Measurements from ENCODE around the gene MUC5B.
"Not testable (repeated sequence)": the region's sequence is repeated elsewhere in the genome, so short reads cannot be mapped to it uniquely, and the experiment has no call there.

The MUC5B gene

DNA sequence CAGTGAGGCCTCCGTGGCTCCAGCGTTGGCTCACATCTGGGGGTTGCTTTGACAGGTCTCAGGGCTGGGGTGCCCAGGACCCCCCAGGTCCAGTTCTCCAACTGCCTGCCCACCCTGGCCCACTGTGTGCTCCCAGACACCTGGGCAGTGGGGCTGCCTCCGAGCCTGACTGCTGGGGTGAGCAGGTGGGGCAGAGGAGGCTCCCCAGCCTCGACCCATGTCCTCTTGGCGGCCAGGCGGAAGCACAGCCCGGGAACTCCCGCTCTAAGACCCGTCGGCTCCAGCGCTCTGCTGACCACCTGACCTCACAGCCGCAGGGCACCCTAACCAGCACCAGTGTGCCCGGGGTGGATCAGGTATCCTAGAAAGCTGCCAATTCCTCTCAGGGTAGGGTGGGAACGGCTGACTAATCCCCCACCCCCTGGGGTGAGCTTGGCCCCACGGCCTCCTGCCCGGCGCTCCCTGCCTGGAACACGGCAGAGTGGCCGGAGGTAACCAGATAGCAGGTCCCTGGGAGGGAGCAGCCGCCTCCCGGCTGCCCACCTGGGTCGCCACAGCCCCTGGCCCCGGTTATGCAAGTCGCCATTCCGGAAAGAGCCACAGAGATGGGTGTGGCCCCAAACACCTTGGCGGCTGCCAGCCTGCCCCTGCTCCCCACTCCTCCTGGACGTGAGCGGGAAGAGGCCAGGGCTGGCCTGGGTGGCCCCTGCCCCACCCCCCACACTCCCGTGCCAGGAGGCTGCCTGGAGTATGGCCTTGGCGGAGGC is 19.2 kb upstream of the MUC5B start:
- DNase-seq (ENCODE audit: low spot score) = no peak

GRCh38 chr11:1204381-1205101 is 18.3 kb upstream of the MUC5B start:
- DNase-seq (ENCODE audit: low spot score) = no peak

GRCh38 chr11:1205121-1205986 is 17.5 kb upstream of the MUC5B start:
- DNase-seq (ENCODE audit: low spot score) = no peak

DNA sequence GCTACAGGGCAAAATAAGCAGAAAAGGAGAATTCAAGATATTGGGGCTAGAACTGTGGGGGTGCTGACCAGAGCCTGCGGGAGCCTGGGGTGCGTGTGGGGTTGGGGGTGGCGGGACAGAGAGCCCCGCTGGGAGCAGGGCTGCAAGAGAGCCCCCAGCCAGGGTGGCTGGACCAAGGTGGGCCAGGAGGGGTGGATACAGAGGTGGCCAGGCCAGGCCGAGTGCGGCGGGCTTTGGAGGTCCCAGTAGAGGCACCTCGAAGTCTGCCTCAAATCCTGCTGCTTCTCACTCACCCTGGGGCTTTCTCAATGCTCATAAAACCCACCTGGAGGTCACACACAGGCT is 16.9 kb upstream of the MUC5B start:
- no peak for DNase-seq (ENCODE audit: low spot score)

GRCh38 chr11:1206391-1207271 is 16.2 kb upstream of the MUC5B start:
- no peak for DNase-seq (ENCODE audit: low spot score)

- no peak for DNase-seq (ENCODE audit: low spot score)
These were observed 15.3 kb upstream of the MUC5B start for GRCh38 chr11:1207401-1208143.

- DNase-seq (ENCODE audit: low spot score) = no peak
These were observed 14.8 kb upstream of the MUC5B start for GRCh38 chr11:1208144-1208393.

DNA sequence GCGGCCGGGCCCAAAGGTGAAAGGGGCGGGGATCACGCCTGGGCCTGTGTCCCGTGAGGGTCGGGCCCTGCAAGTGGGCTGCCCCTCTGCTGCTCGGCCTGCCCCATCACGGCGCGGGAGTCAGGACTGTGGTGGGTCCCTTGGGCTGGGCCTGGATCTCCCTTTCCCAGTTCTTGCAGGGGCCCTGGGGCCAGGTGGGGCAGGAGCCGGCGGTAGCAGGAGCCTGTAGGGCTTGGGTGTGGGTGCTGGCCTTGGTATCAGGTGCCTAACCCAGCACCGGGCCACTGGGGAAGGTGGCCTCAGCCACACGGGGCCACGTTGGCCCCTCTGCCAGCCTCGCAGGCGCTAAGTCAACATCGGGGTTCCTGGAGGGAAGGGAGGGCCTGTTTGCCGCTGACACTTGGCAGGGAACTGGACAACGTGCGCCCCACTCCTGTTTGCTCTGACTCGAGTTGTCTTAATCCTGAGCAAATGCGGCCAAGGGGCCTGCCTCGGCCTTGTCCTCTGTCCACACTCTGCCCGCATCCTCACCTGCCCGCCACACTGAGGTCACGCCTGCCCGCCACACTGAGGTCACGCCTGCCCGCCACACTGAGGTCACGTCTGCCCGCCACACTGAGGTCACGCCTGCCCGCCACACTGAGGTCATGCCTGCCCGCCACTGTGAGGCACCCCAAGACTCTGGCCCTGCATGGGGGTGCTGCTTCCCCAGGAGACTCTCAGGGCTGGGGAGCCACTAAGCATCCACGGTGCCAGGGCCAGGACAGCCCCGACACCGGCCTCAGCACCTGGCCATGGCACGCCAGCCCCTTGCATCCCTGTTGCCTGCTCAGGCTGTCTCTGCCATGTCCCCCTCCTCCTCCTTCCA is 14.2 kb upstream of the MUC5B start:
- DNase-seq (ENCODE audit: low spot score) = no peak

- no peak for DNase-seq (ENCODE audit: low spot score)
These were observed 13.4 kb upstream of the MUC5B start for GRCh38 chr11:1209371-1210057.

DNA sequence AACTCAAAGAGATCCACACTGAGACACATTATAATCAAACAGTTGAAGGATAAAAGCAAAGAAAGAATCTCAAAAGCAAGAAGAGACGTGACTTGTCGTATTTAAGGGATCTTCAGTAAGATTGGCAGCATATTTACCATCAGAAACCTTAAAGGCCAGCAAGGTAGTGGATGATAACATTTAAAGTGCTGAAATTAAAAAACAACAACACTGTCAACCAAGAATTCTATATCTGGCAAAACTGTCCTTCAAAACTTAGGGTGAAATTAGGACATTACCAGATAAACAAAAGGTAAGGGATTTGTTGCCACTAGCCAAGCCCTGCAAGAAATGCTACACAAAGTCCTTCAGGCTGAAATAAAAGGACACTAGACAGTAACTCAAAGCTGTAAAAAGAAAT is 11.0 kb upstream of the MUC5B start:
- no peak for DNase-seq (ENCODE audit: low spot score)

DNA sequence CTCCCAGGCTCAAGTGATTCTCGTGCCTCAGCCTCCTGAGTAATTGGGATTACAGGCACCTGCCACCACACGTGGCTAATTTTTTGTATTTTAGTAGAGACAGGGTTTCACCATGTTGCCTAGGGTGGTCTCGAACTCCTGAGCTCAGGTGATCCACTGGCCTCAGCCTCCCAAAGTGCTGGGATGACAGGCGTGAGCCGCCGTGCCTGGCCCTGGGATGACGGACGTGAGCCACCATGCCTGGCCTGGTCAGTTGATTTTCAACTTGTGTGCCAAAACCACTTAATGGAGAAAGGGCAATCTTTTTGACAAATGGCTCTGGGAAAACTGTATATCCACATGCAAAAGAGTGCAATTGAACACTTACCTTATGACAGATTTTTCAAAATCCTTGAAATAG is 7.0 kb upstream of the MUC5B start:
- not testable (repeated sequence) for DNase-seq (ENCODE audit: low spot score)

- DNase-seq (ENCODE audit: low spot score) = no peak
These were observed 5.7 kb upstream of the MUC5B start for GRCh38 chr11:1217151-1217550.

- no peak for DNase-seq (ENCODE audit: low spot score)
These were observed 4.5 kb upstream of the MUC5B start for GRCh38 chr11:1218256-1218787.

- no peak for DNase-seq (ENCODE audit: low spot score)
These were observed 3.9 kb upstream of the MUC5B start for GRCh38 chr11:1218788-1219445.

DNA sequence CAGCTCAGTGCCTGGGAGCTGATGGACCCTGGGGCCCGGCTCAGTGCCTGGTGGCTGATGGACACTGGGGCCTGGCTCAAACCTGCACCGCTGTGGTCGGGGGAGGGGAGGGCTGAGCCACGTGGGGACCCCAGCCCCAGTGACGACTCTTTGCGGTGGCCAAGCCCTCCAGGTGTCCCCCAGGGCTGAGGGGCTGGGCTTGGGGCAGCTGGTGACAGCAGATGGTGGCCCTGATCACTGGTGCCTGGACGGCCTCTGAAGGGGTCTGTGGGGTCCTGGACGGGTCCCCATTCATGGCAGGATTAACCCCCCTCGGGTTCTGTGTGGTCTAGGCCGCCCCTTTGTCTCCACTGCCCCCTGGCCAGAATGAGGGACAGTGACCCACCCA is 3.4 kb upstream of the MUC5B start:
- DNase-seq (ENCODE audit: low spot score) = no peak

DNA sequence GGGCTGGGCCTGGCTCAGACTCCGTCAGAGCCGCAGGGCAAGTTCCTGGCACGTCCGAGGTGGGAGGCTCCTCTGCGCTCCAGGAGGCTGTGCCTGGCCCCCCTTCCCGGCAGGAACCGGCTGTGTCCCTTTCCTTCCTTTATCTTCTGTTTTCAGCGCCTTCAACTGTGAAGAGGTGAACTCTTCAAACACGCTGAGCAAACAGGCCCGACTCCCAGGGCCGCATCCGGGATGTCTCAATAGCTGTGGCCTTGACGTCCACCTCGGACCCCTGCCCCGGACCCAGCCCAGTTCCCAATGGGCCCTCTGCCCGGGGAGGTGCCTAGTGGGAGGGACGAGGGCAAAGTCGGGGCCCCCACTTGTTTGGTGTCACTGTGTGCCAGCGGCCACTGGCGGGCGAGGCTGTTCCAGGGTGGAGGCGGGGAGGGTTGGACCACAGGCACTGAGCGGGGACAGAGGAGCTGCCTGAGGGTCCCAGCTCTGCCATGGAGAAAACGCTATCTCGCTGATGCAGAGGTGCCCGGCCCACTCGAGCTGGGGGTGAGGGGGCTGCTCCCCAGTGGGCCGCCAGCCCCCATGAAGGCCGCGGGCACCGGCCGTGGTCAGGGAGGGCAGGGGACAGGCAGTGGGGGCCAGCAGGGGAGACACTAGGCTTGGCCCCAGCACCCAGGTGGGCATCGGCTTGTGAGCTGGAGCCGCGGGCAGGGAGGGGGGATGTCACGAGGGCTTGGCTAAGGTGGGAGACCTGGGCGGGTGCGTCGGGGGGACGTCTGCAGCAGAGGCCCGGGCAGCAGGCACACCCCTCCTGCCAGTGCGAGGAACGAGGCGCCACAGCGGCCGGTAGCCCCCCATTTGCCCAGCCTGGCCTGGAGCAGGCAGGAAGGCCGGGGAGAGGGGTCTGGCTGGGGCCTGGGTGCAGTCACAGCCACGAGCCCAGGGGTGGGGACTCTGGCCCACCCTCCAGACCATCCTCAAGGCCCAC is 2.7 kb upstream of the MUC5B start:
- no peak for DNase-seq (ENCODE audit: low spot score)

- no peak for DNase-seq (ENCODE audit: low spot score)
These were observed 1.7 kb upstream of the MUC5B start for GRCh38 chr11:1220941-1221721.
